ENCODE measurements around the gene GSTO2. TPM values are rescaled to one million over a fixed set of nuclear protein-coding genes. Genes with fewer than 3 reads are reported as not detected.

GSTO2 gene
- total RNA-seq, 2 experiments from 2014 or later: 0.77 to 1.2 TPM

DNA sequence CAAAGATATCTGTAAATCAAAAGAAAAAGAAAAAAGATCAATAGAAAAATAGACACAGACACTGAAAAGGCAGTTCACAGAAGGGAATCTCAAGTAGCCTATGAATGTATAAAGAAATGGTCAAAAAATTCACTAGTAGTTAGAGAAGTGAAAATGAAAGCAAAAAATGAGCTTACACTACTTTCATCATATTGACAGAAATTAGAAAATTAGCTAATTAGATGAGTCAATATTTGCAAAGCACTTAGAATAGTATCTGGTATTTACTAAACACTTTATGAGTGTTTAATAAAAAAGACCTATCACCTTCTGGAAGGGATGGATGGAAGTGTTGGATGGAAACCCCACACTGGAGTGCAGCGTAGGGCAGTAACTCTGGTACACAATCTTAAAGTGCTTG lies 82.9 kb downstream of the GSTO2 start:
- H3K4me3 Mint-ChIP-seq: peak overlapping the region; percentile 55
- H3K4me1 Mint-ChIP-seq (ENCODE audit: low read depth): peaks cover 12% of the 10 kb centered on the region
- H3K9me3 Mint-ChIP-seq: no peaks in the 10 kb centered on the region
- no peaks in the 10 kb centered on the region for H3K36me3 ChIP-seq (ENCODE audit: insufficient read depth, low read length)
- no peaks in the 10 kb centered on the region for H3K9me3 ChIP-seq (ENCODE audit: control insufficient read depth in 1 of 2, insufficient read depth in 1 of 2, low read length in 2 of 2)
- no peaks in the 10 kb centered on the region for H3K27me3 ChIP-seq (ENCODE audit: control insufficient read depth in 1 of 2, insufficient read depth in 2 of 2, low read length in 2 of 2)
- intact Hi-C loops (cut with DNase I, micrococcal nuclease): loop anchor here (2.0 kb wide), 2 partner anchors 13 to 77 kb away; partner anchors contain the start of gene ITPRIP (in 1 of the 2)
- no peaks in the 10 kb centered on the region for H3K36me3 Mint-ChIP-seq (ENCODE audit: low read depth)
- peak overlapping the region in 1 of 2 donors; percentile 12 for H3K27ac ChIP-seq (ENCODE audit: low read depth in 1 of 2, low read length in 2 of 2)
- TF ChIP-seq, protein P1, sequence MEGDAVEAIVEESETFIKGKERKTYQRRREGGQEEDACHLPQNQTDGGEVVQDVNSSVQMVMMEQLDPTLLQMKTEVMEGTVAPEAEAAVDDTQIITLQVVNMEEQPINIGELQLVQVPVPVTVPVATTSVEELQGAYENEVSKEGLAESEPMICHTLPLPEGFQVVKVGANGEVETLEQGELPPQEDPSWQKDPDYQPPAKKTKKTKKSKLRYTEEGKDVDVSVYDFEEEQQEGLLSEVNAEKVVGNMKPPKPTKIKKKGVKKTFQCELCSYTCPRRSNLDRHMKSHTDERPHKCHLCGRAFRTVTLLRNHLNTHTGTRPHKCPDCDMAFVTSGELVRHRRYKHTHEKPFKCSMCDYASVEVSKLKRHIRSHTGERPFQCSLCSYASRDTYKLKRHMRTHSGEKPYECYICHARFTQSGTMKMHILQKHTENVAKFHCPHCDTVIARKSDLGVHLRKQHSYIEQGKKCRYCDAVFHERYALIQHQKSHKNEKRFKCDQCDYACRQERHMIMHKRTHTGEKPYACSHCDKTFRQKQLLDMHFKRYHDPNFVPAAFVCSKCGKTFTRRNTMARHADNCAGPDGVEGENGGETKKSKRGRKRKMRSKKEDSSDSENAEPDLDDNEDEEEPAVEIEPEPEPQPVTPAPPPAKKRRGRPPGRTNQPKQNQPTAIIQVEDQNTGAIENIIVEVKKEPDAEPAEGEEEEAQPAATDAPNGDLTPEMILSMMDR (IDR thresholded peaks at IDR 0.05): no peak
- peak overlapping the region; percentile 20 for H3K4me3 ChIP-seq (ENCODE audit: low read length)
- CTCF ChIA-PET: interaction anchor here (0.6 to 5.6 kb wide), 6 partner anchors 44 to 76 kb away, joined by 3 to 107 read pairs (median 5); no protein-coding TSS in a partner anchor
- H3K27me3 Mint-ChIP-seq: no peaks in the 10 kb centered on the region
- DNase-seq (peak in 1 of 14 experiments; percentile 33), ATAC-seq (ENCODE audit: poor library complexity) (no peak)
- H3K4me1 ChIP-seq (ENCODE audit: insufficient read depth, low read length): peaks cover 27% of the 10 kb centered on the region
- H3K27ac Mint-ChIP-seq: no peak overlapping the region
- POLR2A ChIA-PET: interaction anchor here (0.6 to 4.9 kb wide), 7 partner anchors 13 to 83 kb away, joined by 3 to 58 read pairs (median 7); partner anchors contain the start of genes GSTO2 and ITPRIP

GRCh38 chr10:104353325-104354048 lies 84.5 kb downstream of the GSTO2 start, which contains the start of gene CFAP58:
TSS of gene CFAP58 (plus strand) at chr10:104353833. CDS start at chr10:104353898, 65 bp downstream.
- H3K27ac ChIP-seq (ENCODE audit: low read depth in 1 of 2, low read length in 2 of 2): no peak within 1 kb of the TSS
- H3K4me3 ChIP-seq (ENCODE audit: low read length): peak within 1 kb of the TSS; percentile 46
- intact Hi-C loops (cut with DNase I, micrococcal nuclease): loop anchor here in 1 of 2 experiments (2.0 kb wide), 1 partner anchor 15 kb away; the partner anchor contains the start of gene ITPRIP

More at GRCh38 chr10:104353325-104354048, 84.5 kb downstream of the GSTO2 start, which contains the start of gene CFAP58:
- TF ChIP-seq, protein P1 (IDR thresholded peaks at IDR 0.05): peak; percentile 84
- H3K36me3 ChIP-seq (ENCODE audit: insufficient read depth, low read length): no peaks in the 10 kb centered on the region
- ChIA-PET CTCF (interaction anchor here (0.5 to 5.6 kb wide), 21 partner anchors 12 to 486 kb away, joined by 3 to 107 read pairs (median 5); partner anchors contain the start of gene ITPRIP), POLR2A (interaction anchor here (1.1 to 4.9 kb wide), 13 partner anchors 15 to 98 kb away, joined by 3 to 58 read pairs (median 4); partner anchors contain the start of genes GSTO1 and ITPRIP)
- H3K4me1 ChIP-seq (ENCODE audit: insufficient read depth, low read length): peaks cover 27% of the 10 kb centered on the region
- Mint-ChIP-seq H3K4me1 (ENCODE audit: low read depth) (peaks cover 12% of the 10 kb centered on the region), H3K27me3 (no peaks in the 10 kb centered on the region), H3K4me3 (peak within 1 kb of the TSS; percentile 26), H3K36me3 (ENCODE audit: low read depth) (no peaks in the 10 kb centered on the region), H3K27ac (no peak within 1 kb of the TSS), H3K9me3 (no peaks in the 10 kb centered on the region)
- peak; percentile 84 to 97 (median 88) for DNase-seq
- H3K9me3 ChIP-seq (ENCODE audit: control insufficient read depth in 1 of 2, insufficient read depth in 1 of 2, low read length in 2 of 2): no peaks in the 10 kb centered on the region
- peak; percentile 80 for ATAC-seq (ENCODE audit: poor library complexity)
- H3K27me3 ChIP-seq (ENCODE audit: control insufficient read depth in 1 of 2, insufficient read depth in 2 of 2, low read length in 2 of 2): no peaks in the 10 kb centered on the region

Small RNAs within 50 kb of the gene (microRNA-seq; reads per million reads assigned to microRNA genes)
- 11.8 reads per million, percentile 39 among the genes with 10 or more reads in this experiment for gene MIR4482 (ENCODE audit: borderline microRNAs expressed, borderline replicate concordance)

Other genes with a start within 250 kb of the GSTO2 start
- gene COL17A1, start 183.3 kb upstream of the GSTO2 start, total RNA-seq: not detected
- 1 to 10 TPM; 7.2 to 7.7 TPM for gene SFR1, start 147.0 kb upstream of the GSTO2 start, total RNA-seq
- not detected for gene CFAP43, start 36.8 kb upstream of the GSTO2 start, total RNA-seq
- 10 to 100 TPM; 23.9 to 26.1 TPM for gene GSTO1, start 14.3 kb upstream of the GSTO2 start, total RNA-seq
- 100 to 1,000 TPM; 127 to 133 TPM for gene ITPRIP, start 69.3 kb downstream of the GSTO2 start, total RNA-seq
- not detected for gene CFAP58, start 84.6 kb downstream of the GSTO2 start, total RNA-seq

All from CD4-positive, alpha-beta T cell (primary cell).